SH-SY5Y (cell line): ENCODE measurements around the gene CD86.

Experiments used
- GATA2 ChIP-seq: IDR thresholded peaks from 2 replicates; pipeline ENCODE4 v1.6.1; 2011; ENCODE audit warnings: mild to moderate bottlenecking, low read depth, low read length
- GATA3 ChIP-seq: IDR thresholded peaks from 2 replicates; pipeline ENCODE4 v1.6.1; 2011; ENCODE audit warnings: low read depth, mild to moderate bottlenecking, low read length, moderate library complexity

GRCh38 chr3:122084799-122085198 is 29.6 kb downstream of the CD86 start:
- TF ChIP-seq GATA3 (no peak), GATA2 (no peak)
